Measurements from ENCODE around the gene MYO18A.

The MYO18A gene

DNA sequence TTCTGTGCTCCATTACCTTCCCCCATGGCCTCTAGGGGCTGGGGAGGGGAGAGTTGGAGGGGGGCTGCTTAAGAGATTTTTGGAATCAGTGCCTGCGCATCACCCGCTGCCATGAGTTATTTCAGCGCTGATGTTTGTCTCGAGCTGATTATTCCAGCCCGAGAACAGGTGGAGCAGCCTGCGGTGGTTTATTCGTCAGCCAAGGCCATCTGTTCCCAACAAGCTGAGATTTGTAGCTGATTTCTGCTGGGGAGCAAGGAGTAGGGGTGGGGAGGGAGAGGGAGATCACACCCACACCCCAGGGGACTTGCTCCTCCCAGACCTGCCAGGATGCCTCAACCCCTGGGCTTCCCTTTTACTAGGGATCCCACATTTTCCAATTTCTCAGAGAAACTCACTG is 114.2 kb downstream of the MYO18A start:
- Histone ChIP-seq H3K27ac (no peak overlapping the region), H3K4me1 (no peaks in the 10 kb centered on the region), H3K9me3 (ENCODE audit: control insufficient read depth, low read length) (no peaks in the 10 kb centered on the region), H3K27me3 (ENCODE audit: control insufficient read depth, insufficient read depth, low read length) (no peaks in the 10 kb centered on the region), H3K9ac (no peak overlapping the region), H3K79me2 (no peaks in the 10 kb centered on the region), H3K4me3 (ENCODE audit: low read depth, low read length) (no peak overlapping the region), H2AFZ (no peak overlapping the region), H3K4me2 (ENCODE audit: low read length) (no peak overlapping the region), H3K36me3 (ENCODE audit: control insufficient read depth, insufficient read depth, low read length) (no peaks in the 10 kb centered on the region)
- TF ChIP-seq, protein P1, sequence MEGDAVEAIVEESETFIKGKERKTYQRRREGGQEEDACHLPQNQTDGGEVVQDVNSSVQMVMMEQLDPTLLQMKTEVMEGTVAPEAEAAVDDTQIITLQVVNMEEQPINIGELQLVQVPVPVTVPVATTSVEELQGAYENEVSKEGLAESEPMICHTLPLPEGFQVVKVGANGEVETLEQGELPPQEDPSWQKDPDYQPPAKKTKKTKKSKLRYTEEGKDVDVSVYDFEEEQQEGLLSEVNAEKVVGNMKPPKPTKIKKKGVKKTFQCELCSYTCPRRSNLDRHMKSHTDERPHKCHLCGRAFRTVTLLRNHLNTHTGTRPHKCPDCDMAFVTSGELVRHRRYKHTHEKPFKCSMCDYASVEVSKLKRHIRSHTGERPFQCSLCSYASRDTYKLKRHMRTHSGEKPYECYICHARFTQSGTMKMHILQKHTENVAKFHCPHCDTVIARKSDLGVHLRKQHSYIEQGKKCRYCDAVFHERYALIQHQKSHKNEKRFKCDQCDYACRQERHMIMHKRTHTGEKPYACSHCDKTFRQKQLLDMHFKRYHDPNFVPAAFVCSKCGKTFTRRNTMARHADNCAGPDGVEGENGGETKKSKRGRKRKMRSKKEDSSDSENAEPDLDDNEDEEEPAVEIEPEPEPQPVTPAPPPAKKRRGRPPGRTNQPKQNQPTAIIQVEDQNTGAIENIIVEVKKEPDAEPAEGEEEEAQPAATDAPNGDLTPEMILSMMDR (IDR thresholded peaks at IDR 0.05): no peak

DNA sequence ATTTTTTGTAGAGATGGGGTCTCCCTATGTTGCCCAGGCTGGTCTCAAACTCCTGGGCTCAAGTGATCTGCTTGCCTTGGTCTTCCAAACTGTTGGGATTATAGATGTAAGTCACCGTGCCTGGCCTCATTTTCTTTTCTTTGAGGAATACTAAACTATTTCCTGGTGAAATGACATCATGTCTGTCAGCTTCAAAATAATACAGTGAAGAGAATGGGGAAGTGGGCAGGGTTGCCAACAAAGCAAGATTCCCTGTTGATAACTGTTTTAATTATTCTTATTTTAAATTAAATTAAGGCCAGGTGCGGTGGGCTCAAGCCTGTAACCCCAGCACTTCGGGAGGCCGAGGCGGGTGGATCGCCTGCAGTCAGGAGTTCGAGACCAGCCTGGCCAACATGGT is 116.2 kb downstream of the MYO18A start:
- Histone ChIP-seq H3K4me2 (ENCODE audit: low read length) (no peak overlapping the region), H2AFZ (no peak overlapping the region), H3K9ac (no peak overlapping the region)

DNA sequence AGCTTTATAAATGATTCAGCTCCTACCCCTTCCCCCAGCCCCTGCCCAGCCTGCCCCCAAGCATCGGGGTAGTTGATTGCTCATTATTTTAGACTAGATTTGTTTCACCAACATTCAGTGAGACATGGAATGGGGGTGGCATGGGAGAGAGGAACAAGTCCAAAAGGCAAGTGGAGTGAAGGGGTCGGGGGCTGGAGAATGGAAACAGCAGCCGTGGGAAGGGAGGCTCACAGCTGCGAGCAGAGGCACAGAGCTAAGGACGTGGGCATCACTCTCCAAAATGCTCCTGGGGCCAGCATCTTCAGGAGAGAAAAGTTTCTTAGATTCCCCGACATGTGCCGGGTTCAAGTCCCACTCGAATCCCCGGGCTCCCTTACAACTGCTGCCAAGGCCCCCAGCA is 118.0 kb downstream of the MYO18A start:
- Histone ChIP-seq H3K9ac (no peak overlapping the region), H3K4me1 (no peaks in the 10 kb centered on the region), H3K36me3 (ENCODE audit: control insufficient read depth, insufficient read depth, low read length) (no peaks in the 10 kb centered on the region), H3K4me3 (ENCODE audit: low read depth, low read length) (no peak overlapping the region), H3K27me3 (ENCODE audit: control insufficient read depth, insufficient read depth, low read length) (no peaks in the 10 kb centered on the region), H2AFZ (no peak overlapping the region), H3K4me2 (ENCODE audit: low read length) (no peak overlapping the region), H3K27ac (no peak overlapping the region), H3K79me2 (no peaks in the 10 kb centered on the region), H3K9me3 (ENCODE audit: control insufficient read depth, low read length) (no peaks in the 10 kb centered on the region)
- TF ChIP-seq, protein P1 (IDR thresholded peaks at IDR 0.05): no peak

More for the DNA sequence above, 116.2 kb downstream of the MYO18A start:
- no peaks in the 10 kb centered on the region for H3K79me2 ChIP-seq
- TF ChIP-seq, protein P1 (IDR thresholded peaks at IDR 0.05): no peak
- H3K36me3 ChIP-seq (ENCODE audit: control insufficient read depth, insufficient read depth, low read length): no peaks in the 10 kb centered on the region
- no peaks in the 10 kb centered on the region for H3K27me3 ChIP-seq (ENCODE audit: control insufficient read depth, insufficient read depth, low read length)
- H3K9me3 ChIP-seq (ENCODE audit: control insufficient read depth, low read length): no peaks in the 10 kb centered on the region
- H3K27ac ChIP-seq: no peak overlapping the region
- H3K4me3 ChIP-seq (ENCODE audit: low read depth, low read length): no peak overlapping the region
- H3K4me1 ChIP-seq: no peaks in the 10 kb centered on the region

DNA sequence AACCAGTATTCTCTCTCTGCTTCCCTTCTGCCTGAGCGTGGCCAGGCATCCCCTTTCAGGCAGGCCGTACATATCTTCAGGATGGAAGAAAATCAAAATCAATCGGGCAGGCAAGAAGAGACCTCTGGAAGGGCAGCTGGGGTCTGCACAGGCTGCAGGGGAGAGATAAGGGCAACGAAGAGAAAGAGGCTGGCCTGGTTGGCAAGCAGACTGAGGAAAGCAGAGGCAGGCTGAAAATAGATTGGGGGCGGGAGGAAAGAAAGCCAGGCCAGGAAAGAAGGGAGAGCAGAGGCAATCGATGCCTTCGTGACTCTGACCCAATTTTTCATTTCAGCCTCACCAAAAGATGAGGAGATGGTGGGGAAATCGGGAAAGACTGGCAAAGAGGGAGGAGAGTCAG is 119.2 kb downstream of the MYO18A start:
- Histone ChIP-seq H3K9me3 (ENCODE audit: control insufficient read depth, low read length) (no peaks in the 10 kb centered on the region), H3K27me3 (ENCODE audit: control insufficient read depth, insufficient read depth, low read length) (no peaks in the 10 kb centered on the region), H3K79me2 (no peaks in the 10 kb centered on the region), H3K27ac (no peak overlapping the region), H3K4me2 (ENCODE audit: low read length) (no peak overlapping the region), H3K9ac (no peak overlapping the region), H3K4me3 (ENCODE audit: low read depth, low read length) (no peak overlapping the region), H2AFZ (no peak overlapping the region), H3K36me3 (ENCODE audit: control insufficient read depth, insufficient read depth, low read length) (no peaks in the 10 kb centered on the region), H3K4me1 (no peaks in the 10 kb centered on the region)
- TF ChIP-seq, protein P1 (IDR thresholded peaks at IDR 0.05): no peak

DNA sequence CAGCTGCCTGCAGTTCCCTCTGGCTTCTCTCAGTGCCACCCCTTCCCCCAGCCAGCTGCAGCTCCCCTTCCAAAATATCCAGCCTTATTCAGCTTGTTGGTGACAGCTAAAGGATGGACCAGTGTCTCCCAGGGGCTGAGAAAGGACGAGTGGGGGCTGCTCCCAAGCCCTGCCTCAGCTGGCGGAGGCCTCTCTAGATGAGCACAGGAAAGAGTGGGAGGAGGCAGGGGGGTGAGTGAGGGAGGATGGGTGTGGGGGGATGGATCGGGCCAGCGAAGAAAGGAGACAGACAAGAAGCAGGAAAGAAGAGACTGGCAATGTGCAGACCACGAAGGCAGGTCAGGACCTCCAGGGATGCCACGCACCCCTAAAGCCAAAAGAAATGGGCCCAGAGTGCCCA is 119.7 kb downstream of the MYO18A start:
- no peaks in the 10 kb centered on the region for H3K36me3 ChIP-seq (ENCODE audit: control insufficient read depth, insufficient read depth, low read length)

More for the DNA sequence above, 119.7 kb downstream of the MYO18A start:
- Histone ChIP-seq H3K79me2 (no peaks in the 10 kb centered on the region), H3K9ac (no peak overlapping the region), H2AFZ (no peak overlapping the region), H3K27ac (no peak overlapping the region), H3K4me2 (ENCODE audit: low read length) (no peak overlapping the region), H3K9me3 (ENCODE audit: control insufficient read depth, low read length) (no peaks in the 10 kb centered on the region), H3K27me3 (ENCODE audit: control insufficient read depth, insufficient read depth, low read length) (no peaks in the 10 kb centered on the region), H3K4me3 (ENCODE audit: low read depth, low read length) (no peak overlapping the region), H3K4me1 (no peaks in the 10 kb centered on the region)
- TF ChIP-seq, protein P1 (IDR thresholded peaks at IDR 0.05): no peak

Measured in parathyroid adenoma (tissue), 2 donors.